ENCODE measurements around the gene VASN. TPM values are rescaled to one million over a fixed set of nuclear protein-coding genes. Genes with fewer than 3 reads are reported as not detected.

VASN gene
- total RNA-seq, 4 donors from 2014 or later = 3.6 to 49.0 (median 19.9) TPM

DNA sequence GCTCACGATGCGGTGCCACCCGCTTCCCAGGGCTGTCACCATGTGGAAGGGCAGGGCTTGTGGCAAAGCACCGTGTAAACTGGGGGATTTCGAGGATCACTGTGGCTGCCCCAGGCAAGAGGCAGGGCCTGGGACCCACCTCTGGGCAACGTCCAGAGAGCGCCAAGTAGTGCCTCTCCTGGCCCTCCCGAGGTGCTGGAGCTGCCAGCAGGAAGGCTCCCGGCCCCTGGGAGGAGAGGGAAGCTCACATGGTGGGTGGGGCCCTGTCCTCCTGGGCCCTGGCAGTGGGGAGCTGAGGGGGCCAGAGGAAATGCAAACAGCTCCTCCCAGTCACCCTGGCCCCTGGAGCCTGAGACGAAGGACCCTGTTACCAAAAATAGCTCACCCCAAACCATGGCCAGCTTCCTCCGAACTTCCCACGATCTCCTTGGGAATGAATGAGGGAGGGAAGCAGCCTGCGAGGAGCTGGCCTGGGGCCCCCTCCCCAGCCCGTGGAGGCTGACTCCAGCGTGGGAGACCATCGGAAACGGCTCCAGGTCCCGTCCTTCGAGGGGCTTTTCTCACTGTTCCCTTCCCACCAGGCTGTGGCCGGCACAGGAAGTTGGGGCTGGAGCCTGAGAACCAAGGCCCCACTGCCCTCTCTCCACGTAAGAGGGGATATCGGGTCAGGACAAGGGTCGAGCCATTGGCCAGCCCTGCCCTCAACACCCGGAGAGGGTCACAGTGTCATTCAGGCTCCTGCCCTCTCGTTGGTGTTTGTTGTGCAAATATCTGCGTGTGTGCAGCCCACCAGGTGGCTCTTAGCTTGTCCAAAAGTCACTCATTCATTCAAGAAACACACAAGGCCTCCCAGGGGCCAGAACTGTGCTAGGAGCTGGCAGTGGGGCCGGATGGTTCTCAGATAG lies 17.7 kb downstream of the VASN start:
- no peak for DNase-seq
- H3K36me3 ChIP-seq = no peaks in the 10 kb centered on the region
- no peak overlapping the region for H3K4me3 ChIP-seq
- TF ChIP-seq, protein P1, sequence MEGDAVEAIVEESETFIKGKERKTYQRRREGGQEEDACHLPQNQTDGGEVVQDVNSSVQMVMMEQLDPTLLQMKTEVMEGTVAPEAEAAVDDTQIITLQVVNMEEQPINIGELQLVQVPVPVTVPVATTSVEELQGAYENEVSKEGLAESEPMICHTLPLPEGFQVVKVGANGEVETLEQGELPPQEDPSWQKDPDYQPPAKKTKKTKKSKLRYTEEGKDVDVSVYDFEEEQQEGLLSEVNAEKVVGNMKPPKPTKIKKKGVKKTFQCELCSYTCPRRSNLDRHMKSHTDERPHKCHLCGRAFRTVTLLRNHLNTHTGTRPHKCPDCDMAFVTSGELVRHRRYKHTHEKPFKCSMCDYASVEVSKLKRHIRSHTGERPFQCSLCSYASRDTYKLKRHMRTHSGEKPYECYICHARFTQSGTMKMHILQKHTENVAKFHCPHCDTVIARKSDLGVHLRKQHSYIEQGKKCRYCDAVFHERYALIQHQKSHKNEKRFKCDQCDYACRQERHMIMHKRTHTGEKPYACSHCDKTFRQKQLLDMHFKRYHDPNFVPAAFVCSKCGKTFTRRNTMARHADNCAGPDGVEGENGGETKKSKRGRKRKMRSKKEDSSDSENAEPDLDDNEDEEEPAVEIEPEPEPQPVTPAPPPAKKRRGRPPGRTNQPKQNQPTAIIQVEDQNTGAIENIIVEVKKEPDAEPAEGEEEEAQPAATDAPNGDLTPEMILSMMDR (IDR thresholded peaks at IDR 0.05) = no peak
- TF ChIP-seq POLR2A (IDR thresholded peaks at IDR 0.05) = no peak
- no peaks in the 10 kb centered on the region for H3K9me3 ChIP-seq
- H3K27me3 ChIP-seq = no peaks in the 10 kb centered on the region
- H3K4me1 ChIP-seq = peaks cover 6 to 30% of the 10 kb centered on the region in 2 donors
- intact Hi-C loops (cut with DNase I; ENCODE audit: low total_unique reads) = no loop called here
- H3K27ac ChIP-seq = peak overlapping the region; percentile 66 to 68

DNA sequence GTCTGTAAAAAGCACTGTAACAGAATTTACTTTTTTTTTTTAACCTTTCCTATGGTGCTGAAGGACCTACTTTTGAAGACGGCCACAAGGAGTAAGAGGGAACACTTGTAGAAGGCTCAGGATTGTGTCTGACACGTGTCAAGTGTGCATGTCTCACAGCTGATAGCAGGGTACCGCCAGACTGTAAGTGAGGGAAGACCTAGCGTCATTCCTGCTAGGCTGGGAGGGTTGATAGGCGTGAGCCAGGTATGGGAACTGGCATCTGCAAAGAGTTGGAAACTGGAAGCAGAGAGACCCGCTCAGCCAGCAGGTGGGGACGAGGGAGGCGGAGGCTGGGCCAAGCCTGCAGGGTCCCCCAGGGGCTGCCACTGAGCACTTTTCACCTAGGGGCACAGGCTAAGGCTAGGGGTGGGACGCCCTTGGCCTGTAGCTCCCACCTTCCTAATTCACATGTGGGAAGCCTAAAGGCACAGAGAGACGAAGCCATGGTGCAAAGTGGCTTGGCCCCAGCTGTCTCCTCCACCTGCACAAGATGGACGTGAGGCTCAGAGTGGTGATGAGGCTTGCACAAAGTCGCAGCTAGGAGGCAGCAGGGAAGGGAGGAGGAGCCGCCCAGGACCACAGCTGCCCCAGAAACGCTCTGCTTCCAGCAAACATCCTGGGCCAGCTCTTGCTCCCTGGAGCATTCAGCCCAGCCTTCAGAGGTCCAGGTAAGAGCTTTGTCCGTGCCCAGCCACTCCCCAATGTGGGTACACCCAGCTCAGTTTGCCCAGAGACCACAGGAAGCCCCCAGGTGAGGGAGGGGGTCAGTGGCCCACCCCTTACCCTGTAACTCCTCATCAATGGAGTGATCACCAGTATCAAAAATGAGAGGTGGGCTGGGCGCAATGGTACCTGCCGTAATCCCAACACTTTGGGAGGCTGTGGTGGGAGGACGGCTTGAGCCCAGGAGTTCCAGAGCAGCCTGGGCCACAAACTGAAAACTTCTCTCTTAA lies 18.9 kb downstream of the VASN start:
- H3K27ac ChIP-seq = no peak overlapping the region

DNA sequence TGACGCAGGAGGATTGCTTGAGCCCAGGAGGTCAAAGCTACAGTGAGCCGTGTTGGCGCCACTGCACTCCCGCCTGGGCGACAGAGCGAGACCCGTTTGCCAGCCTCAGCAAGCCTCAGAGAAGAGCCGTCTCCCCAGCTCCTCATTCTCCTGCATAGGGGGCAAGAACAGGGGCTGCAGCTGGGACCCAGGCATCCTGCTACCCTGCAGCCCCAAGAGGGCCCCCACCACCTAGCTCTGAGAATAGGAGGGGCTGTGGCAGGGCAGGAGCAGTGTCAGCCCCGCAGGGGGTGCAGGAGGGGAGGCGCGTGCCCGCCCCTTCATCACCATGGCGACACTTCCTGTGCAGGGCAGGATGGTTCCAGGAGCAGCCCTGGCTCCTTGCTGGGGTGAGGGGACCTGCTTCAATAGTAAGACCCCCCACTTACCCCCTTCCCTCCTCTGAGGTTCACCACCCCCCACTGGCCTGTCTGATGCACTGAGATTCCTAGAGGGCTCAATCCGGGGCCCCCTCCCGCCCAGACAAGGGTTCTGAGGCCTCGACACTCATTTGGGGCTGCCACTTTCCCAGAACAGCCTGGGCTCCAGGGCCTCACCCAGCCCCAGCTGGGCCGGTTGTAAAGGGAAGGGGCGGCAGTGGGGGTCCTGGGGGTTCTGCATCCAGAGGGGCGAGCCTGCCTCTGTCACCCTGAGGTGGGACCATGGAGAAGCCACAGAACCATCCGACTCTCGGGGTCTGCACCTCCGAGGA lies 20.2 kb downstream of the VASN start:
- TF ChIP-seq, protein P1 (IDR thresholded peaks at IDR 0.05) = no peak
- no peak for TF ChIP-seq POLR2A (IDR thresholded peaks at IDR 0.05)
- H3K36me3 ChIP-seq = no peaks in the 10 kb centered on the region
- no peak for DNase-seq
- H3K27ac ChIP-seq = peak overlapping the region; percentile 83 to 89
- no peaks in the 10 kb centered on the region for H3K9me3 ChIP-seq
- peaks cover 6 to 27% of the 10 kb centered on the region in 2 donors for H3K4me1 ChIP-seq
- no peak overlapping the region for H3K4me3 ChIP-seq
- no peaks in the 10 kb centered on the region for H3K27me3 ChIP-seq
- intact Hi-C loops (cut with DNase I; ENCODE audit: low total_unique reads) = no loop called here

More for the DNA sequence above, 18.9 kb downstream of the VASN start:
- intact Hi-C loops (cut with DNase I; ENCODE audit: low total_unique reads) = no loop called here
- Histone ChIP-seq H3K27me3 (no peaks in the 10 kb centered on the region), H3K4me1 (peaks cover 6 to 30% of the 10 kb centered on the region in 2 donors), H3K4me3 (no peak overlapping the region), H3K36me3 (no peaks in the 10 kb centered on the region), H3K9me3 (no peaks in the 10 kb centered on the region)
- TF ChIP-seq, protein P1 (IDR thresholded peaks at IDR 0.05) = no peak
- TF ChIP-seq POLR2A (IDR thresholded peaks at IDR 0.05) = no peak
- no peak for DNase-seq

DNA sequence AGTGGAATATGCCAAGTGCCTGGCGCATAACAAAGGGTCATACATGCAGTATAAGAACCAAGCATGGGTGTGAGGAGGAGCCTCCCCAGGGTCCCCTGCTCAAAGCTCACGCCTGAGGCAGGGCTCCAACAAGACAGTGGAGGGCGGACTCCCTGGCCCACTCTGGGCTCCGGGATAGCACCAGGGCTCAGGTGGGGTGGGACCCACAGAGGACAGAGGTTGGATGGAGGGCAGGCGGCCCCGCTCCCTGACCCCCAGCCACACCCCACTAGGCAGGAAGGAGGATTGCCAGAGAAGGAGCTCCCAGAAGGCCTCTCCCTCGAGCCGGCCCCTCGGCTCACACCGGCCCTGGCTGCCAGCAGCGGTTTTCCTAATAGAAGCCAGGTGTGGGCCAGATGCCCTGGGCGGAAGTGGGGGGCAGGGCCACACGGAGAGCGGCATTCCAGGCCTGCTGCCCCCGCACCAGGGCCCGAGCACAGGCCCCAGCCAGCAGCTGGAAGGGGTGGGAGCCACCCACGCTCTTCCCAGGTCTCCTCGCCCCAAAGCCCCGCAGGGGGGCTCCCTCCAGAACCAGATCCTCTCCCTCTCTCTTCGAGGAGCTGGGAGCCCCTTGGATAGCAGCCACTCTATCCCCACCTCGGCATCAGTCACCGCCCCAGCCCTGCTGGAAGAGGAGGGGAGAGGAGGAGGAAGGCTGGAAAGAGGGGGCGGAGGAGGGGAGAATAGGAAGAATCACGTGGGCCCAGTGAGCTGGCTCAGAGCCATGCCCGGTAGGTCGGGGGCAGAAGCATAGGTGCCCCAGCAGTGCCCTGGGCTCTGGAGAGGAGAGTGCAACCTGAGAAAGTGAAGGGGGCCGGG lies 21.0 kb downstream of the VASN start:
- Histone ChIP-seq H3K9me3 (no peaks in the 10 kb centered on the region), H3K4me1 (peaks cover 6 to 23% of the 10 kb centered on the region in 2 donors), H3K27ac (peak overlapping the region; percentile 83 to 89), H3K27me3 (no peaks in the 10 kb centered on the region), H3K36me3 (no peaks in the 10 kb centered on the region), H3K4me3 (no peak overlapping the region)
- TF ChIP-seq, protein P1 (IDR thresholded peaks at IDR 0.05) = no peak
- no peak for TF ChIP-seq POLR2A (IDR thresholded peaks at IDR 0.05)
- intact Hi-C loops (cut with DNase I; ENCODE audit: low total_unique reads) = no loop called here
- peak; percentile 84 to 87 for DNase-seq
